DMS53 (cell line): Measurements from ENCODE around the gene CLMN.

Source experiments
- DNase-seq: peaks from one replicate; lab custom pipeline; 2025; lab: John Stamatoyannopoulos, UW

The CLMN gene

DNA sequence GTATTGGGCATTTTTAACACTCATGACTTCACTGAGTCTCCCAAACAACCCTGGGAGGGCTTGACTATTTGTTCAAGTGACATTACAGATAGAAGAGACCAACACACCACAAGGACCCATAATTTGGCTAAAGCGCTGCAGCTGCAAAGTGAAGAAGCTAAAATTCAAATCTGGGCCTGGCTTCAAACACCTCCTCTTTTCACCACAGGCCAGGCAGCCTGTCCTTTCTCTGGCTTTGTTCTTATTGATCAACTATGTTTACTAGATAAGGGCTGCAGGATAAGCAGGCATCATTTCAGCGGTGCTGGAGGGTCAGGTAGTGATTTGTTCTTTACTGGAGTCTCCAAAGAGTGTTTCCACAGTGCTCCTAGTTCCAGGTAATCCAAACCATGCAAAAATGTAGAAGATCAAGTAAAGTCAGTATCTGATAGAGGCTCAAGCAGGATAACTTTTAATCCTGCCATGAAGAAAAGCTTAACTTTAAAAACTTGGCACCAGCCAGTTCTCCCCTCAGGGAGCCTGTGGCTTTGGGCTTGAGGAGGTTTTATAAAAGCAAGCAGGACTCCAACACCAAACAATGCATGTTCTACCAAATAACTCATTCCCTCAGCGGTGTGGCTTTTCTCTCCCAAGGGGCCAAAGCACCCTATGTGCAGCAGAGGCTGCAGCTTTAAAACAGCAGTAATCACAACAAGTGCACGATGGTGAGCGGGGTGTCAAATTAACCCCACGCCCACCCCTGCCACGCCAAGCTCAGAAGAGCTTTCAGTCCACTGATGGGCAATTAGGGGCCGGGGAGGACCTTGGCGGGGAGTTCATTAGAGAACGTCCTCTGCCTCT is 16.8 kb downstream of the CLMN start:
- DNase-seq: no peak

DNA sequence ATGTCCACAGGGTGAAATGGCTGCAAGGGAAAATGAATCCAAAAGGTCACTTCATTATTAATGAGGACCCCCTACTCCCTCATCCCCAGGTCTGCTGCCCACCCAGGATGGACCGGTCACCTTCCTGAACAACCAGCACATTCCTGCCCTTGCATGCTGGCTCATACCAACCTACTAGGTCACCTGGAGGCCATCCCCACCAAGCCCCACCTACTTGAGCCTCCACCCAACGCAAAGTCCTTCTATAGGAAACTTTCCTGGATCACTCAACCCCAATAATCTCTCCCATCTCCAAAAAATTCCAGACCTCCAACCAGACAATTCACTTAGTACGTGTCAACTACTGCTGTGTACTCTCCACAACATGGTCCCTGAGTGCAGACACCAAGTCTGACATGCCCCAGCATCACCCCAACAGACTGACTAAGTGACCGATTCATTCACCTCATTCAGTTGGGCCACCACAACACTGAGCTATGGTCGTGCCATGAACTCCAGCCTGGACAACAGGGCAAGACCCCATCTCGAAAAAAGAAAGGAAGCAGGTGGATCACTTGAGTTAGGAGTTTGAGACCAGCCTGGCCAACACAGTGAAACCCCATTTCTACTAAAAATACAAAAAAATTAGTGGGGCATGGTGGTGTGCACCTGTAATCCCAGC is 18.1 kb downstream of the CLMN start:
- DNase-seq: peak; percentile 47

DNA sequence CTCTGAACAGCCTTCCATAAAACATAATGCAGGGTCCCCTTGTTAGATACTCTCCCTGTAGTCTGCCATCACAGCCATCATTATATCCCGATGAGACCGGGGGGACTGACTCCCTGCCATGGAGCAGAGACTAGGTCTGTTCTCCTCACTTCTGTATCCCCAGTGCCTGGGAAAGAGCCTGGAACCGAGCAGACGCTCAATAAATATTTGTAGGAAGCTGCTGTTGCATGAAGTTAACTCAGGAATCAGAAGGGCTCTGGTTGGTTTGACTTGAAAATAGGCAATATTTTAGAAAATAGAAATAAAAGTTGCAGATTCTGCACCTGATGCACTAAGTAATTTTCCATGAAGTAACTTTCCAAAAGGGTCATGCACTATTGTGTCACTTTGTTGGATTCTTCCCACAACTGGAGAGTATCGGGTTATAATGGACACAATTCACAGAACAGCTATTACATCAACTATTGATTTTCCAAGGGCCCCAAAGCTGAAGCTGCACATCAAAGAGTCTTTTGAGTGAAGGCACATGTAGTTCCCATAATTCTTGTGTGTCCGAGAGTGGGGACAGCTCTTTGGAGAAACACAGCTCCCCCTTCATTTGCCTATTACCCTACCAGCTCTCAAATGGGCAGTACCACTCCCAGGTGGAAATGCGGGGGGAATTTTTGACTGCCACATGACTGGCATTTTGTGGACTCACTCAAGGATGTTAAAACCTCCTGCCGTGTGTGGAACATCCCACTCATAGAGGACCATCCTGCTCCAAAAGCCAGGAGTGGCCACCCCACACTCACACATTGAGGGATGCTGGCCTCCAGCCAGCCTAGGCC is 18.8 kb downstream of the CLMN start:
- peak; percentile 85 for DNase-seq

DNA sequence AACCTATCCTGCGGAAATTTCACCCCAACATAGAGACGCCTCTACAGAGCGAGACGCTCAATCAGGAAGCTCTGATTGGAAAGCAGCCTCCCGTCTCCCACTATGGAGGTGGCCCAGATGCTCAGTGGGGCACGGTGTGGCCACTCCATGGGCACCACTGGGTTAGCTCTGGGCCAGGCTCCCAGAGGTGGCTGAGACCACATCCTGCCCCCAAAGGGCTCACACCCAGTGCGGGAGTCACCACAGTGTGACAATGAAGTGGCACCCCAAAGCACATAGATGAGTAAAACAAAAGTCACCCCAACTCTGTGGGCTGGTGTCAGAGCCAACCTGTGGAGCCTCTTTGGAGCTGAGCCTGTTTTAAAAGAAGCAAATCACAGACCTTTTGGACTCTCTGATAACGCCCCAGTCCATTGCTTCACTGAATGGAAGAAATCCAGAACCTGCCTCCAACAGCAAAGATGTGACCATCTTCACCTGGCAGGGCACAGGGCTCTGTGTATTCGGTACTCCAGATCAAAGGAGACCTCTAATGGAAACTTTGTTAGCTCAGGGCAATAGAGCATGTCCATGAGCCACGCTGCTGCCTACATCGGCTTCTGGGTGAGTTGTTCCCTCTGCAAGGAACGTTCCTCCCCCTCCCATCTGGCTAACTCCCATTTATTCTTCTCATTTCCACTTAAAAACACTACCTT is 19.6 kb downstream of the CLMN start:
- peak; percentile 97 for DNase-seq

DNA sequence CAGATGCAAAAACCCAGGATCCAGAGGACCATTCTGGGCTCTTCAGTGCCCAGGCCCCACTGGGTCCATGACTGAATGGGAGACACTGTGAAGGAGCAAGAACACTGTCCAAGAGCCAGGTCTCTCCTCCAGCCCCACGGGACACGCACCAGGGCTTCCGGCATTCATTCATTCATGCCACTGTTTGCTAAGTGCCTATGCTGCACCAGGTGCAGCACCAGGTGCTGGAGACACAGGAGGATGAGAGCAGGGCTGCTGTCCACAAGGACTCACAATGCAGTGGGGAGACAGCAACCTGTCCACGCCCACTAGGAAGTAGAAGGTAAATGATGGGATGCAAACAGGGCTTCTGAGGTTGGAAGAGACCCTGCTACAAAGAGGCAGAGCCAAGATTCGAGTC is 20.4 kb downstream of the CLMN start:
- peak; percentile 95 for DNase-seq

DNA sequence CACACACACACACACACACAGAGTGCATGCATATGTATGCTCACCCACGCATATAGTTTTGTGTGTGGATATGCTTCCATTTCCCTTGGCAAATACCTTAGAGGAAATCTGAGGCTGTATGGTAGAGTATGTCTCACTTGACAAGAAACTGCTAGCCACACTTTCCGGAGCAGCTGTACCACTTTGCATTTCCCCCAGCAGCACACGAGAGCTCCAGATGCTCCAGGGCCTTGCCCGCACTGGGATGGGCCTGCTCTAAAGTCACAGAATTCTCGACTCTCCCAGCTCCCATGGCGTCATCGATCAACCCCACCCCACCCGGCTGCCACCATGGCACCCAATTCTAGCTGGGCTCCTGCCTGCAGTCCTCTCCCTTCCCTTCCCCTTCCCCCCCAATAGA is 21.9 kb downstream of the CLMN start:
- no peak for DNase-seq

DNA sequence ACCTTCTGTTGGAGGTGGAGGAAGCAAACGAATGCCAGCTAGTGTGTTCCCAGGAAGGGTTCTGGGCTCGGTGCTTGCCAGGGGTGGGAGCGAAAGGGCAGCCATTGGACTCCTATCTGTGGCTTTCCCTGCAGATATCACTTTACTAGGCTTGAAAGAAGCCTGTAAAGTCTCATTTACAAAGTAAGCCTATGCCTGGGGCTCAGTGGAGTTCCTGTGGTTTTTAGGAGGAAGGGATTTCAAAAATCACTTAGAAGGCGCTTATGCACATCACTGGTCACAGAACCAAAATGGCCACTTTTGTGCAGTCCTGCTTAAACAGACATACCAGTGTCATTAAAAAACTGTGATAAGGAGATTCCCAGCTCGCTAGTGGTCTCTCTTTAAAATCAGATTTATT is 22.7 kb downstream of the CLMN start:
- DNase-seq: peak; percentile 26

DNA sequence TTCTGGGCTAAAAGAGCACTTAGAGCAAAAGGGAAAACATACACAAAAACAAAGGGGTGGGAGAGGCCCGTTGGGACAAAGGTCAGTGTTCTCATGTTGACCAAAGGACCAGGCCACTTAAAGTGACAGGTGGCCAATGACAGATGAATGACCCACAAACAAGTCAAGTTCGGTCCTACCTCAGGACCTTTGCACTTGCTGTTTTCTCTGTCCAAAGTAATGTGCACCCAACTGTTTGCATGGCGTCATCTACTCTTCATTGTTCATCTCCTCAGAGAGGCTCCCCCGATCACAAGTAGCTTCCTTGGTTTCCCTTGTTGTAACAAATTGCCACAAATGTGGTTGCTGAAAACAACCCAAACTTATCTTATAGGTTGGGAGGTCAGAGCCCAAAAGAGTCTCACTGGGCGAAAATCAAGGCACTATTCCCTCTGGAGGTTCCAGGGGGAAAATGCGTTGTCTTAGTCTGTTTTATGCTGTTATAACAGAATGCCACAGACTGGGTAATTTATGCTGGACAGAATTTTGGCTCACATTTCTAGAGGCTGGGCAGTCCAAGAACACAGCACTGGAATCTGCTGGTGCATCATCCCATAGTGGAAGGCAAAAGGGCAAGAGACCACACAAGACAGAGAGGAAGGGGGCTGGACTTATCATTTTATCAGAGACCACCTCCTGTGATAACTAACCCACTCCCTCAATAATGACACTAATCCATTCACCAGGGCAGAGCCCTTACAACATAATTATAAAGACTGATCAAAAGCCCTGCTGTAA is 23.9 kb downstream of the CLMN start:
- no peak for DNase-seq

DNA sequence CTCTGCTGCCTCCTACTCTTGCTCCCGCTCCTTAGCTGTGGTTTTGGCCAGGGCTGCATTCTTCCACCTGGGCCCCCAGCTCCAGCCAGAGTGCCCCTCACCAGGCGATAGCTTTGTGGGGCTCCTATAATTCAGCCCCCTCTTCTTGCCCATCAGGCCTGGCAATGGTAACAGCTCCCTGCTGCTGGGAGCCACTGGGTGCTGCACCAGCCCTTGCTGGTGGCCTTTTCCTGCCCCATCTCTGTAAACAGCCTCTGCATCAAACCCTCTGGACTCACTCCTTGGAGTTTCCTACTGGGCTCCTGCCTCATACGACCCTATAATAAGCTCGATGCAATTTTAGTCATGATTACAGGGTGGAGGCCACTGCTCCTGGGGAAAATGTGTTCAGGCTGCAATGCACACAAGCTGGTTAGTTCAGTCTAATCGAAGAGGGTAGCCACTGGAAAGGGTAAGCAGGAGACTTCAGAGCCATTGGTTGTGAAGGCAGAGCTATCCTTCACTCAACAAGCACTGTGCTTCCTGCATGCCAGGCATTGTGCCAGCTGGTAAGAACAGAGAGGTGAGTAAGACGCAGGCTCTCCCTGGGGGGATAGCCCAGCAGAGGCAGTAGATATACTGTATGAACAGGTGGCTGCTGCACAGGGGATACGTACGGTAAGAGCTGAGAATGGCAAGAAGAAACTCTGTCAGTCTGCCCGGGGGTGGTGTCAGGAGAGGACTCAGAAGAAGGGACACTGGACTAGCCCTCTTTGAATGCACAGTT is 24.7 kb downstream of the CLMN start:
- DNase-seq: peak; percentile 86

DNA sequence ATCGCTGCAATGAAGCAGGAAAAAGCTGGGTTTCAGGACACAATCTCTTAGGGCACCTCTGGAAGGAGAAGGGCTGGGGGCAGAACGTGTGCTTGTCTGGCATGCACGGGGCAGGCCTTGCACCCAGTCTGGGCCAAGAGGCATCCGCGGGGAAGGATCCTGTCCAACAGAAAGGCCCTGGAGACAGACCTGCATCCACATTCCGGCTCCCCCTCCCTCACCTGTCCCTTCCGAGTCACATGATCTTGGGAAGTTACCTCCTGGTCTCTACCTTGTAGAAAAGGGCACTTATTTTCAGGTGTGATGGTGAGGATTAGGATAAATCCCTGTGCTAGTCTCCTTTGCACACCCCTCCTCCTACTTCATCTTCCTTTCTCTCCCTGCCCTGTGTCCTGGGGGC is 25.4 kb downstream of the CLMN start:
- no peak for DNase-seq

DNA sequence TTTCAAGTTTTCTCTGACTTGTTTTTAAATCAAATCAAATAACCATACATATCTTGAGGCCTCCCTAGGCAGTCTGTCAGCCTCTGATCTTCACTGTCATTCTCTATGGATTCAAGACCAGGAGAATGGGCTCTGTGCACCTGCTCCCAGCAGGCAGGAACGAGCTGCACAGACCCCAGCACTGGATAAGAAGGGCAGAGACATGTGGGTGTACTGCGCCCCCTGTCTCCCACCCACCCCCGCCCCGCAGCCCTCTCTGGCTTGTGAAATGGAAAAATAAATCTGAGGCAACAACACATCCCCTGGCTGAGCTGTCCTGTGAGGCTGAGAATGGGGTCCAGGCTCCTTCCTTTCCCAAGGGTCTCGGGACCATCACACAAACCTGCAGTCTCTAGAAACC is 26.3 kb downstream of the CLMN start:
- peak; percentile 20 for DNase-seq

DNA sequence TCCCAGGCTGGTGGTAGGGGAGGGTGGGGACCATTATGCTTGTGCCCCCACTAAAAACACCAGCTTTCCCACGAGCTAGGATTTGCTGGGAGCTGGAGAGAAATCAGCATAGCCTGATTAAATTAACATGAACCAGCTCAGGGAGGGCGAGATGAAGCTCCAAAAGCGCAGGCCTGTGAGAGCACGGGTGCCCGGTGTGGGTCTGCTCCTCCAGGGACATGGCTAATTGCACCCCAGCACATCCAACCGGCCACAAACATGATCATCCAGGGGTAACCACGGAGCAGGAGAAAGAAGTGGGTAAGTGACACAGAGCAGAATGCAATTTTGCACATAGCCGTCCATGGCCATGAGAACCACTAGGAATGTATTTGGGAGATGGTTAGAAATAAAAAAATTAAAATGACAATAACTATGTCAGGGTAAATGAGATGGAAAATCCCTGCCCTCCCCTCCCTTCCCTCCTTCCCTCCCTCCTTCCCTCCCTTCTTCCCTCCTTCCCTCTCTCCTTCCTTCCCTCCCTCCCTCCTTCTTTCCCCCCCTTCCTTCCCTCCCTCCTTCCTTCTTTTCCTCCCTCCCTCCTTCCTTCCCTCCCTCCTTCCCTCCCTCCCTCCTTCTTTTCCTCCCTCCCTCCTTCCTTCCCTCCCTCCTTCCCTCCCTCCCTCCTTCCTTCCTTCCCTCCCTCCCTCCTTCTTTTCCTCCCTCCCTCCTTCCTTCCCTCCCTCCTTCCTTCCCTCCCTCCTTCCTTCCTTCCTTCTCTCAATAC is 26.9 kb downstream of the CLMN start:
- peak; percentile 39 for DNase-seq

DNA sequence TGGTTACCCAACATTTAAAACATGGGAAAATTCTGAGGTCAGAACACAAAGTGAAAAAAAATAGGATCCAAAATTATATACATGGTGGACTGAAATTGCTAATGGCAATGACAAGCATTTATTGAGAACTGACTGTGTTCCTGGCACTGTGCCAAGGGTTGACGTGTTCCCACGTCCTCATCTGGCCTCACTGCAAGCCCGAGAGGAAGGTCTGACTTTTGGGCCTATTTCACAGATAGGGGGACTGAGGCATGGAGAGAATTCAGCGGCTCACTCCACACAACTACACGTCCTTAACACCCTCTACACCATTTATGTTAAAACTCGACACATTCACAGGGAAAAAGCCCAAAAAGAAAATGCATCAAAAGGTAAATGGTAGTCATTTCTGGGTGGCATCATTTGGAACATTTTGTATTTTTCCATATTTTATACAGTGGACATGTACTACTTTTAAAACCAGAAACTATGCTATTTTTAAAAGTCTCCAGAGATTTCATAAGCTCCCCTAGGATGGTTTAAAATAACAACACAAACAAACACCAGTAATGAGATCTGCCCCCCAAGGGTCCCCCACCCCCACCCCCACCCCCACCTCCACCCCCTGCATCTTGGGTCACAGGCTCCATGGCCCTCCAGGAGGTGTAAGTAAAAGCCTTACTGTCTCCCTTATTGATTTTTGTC is 27.7 kb downstream of the CLMN start:
- peak; percentile 93 for DNase-seq

DNA sequence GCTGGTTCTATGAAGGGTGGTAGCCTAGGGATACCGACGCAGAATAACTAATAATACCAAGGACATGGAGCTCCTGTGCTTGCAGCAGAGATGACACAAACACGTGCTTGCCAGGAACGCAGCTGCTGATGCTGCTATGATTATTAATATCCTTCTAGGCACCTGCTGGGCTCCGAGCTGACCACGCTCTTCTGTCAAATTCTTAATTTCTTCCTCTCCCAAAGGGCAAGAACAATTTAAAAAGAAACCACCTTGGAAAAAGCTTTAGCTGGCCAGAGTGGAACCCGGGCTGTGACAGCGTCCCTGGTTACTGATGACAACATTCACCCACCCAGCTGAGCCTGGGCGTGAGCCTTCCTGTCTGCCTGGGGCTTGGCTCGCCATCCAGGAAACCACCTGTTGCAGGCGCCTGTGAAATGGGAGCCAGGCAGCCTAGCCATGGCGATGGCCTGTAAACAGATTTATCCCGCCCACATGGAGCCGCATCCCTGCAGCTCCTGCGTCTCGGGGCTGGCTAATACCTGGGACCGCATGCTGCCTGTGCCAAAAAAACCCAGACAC is 28.8 kb downstream of the CLMN start:
- peak; percentile 98 for DNase-seq

DNA sequence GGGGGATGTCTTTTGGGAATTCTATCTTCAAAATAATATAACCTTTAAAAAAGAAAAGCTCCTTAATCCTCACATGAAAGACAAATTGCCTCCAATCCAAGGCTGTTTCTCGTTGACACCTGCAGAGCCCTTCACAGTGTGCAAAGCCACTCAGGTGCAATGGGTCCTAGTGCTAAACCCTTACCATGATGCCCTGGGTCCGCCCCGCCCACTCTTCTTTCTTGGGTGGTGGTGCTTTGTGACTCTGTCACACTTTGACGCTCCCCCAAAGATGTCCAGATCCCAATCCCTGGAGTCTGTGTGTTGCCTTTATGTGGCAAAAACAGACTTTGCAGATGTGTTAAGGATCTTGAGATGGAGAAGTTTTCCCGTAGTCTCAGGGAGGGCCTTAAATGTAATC is 29.7 kb downstream of the CLMN start:
- DNase-seq: no peak

DNA sequence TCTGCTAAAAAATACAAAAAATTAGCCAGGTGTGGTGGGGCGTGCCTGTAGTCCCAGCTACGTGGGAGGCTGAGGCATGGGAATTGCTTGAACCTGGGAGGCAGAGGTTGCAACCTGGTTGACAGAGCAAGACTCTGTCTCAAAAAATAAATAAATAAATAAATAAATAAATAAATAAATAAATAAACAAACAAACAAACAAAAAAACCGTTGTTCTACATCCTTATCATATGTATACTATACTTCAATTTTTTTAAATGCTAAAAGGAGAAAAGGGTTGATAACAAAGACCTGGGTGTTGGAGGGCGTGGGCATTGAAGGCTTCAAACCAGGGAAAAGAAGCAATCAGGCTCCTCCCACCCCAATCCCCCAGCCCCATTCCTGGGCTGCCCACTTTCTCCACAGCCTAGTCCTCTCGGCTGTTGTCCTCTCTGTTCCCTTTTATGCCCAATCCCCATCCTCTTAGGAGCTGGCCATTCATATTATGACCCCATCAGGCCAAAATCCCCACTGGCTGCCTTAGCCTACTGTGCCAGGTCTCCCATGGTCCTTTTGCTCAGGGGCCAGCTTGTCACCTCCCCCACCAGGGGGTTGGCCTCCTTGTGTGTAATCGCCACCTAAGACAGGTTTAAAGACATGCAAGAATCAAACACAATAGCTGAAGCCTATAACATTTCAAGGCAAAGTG is 30.2 kb downstream of the CLMN start:
- DNase-seq: no peak

DNA sequence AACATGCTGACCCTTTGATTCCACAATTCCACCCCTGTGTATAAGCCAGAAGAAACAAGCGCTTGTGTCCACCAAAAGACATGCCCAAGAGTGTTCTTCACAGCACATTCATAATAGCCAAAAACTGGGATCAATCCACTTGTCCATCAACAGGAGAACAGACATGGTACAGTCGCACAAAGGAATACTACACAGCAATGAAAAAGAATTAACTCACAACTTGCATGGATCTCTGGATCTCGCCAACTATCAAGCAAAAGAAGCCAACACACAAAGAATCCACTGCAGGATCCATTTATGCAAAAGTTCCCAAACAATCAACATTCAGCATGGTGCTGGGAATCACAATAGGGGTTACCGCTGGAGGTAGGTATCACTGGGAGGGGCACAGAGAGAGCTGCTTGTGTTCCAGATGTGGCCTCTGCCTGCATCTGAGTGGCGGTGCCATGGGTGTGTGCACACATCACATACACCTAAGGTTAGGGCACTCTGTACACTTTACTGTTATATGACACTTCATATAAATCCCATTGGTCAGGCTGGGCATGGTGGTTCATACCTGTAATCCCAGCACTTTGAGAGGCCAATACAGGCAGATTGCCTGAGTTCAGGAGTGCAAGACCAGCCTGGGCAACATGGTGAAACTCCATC is 30.9 kb downstream of the CLMN start:
- DNase-seq: no peak
